ENCODE results near the gene DAD1. TPM values are rescaled to one million over a fixed set of nuclear protein-coding genes. Genes with fewer than 3 reads are reported as not detected.

The DAD1 gene
- total and polyA plus RNA-seq, 9 donors: 117 to 310 (median 143) TPM

DNA sequence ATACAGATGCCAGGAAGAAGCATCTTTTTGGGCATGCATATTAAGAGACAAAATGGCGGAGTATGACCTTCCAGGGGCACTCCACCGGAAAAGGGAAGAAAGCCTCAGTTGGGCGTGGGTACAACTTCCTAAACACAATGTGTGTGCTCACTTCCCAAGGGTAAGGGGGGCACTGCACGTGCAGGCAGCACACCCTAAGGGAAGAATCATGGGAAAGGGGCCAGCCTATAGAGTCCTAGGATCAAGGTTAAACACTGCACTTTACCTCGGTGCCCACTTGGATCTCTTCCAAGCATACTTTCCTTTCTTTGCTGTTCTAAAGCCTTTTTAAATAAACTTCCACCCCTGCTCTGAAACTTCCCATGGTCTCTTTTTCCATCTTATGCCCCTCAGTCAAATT is 40.3 kb upstream of the DAD1 start:
- H3K4me3 ChIP-seq: no peak overlapping the region
- intact Hi-C loops (cut with DNase I): no loop called here
- TF ChIP-seq, protein P1, sequence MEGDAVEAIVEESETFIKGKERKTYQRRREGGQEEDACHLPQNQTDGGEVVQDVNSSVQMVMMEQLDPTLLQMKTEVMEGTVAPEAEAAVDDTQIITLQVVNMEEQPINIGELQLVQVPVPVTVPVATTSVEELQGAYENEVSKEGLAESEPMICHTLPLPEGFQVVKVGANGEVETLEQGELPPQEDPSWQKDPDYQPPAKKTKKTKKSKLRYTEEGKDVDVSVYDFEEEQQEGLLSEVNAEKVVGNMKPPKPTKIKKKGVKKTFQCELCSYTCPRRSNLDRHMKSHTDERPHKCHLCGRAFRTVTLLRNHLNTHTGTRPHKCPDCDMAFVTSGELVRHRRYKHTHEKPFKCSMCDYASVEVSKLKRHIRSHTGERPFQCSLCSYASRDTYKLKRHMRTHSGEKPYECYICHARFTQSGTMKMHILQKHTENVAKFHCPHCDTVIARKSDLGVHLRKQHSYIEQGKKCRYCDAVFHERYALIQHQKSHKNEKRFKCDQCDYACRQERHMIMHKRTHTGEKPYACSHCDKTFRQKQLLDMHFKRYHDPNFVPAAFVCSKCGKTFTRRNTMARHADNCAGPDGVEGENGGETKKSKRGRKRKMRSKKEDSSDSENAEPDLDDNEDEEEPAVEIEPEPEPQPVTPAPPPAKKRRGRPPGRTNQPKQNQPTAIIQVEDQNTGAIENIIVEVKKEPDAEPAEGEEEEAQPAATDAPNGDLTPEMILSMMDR (IDR thresholded peaks at IDR 0.05): no peak
- TF ChIP-seq POLR2A (IDR thresholded peaks at IDR 0.05) (no peak), EP300 (IDR thresholded peaks at IDR 0.05) (no peak)
- H3K27ac ChIP-seq: no peak overlapping the region
- no peaks in the 10 kb centered on the region for H3K36me3 ChIP-seq
- DNase-seq: no peak
- H3K9me3 ChIP-seq: no peaks in the 10 kb centered on the region
- H3K4me1 ChIP-seq (ENCODE audit: insufficient read depth): no peaks in the 10 kb centered on the region
- no peaks in the 10 kb centered on the region for H3K27me3 ChIP-seq
- WGBS, 3 donors: 52 to 71% (median 56%) methylated on average over 5 of the region's 5 CpGs

DNA sequence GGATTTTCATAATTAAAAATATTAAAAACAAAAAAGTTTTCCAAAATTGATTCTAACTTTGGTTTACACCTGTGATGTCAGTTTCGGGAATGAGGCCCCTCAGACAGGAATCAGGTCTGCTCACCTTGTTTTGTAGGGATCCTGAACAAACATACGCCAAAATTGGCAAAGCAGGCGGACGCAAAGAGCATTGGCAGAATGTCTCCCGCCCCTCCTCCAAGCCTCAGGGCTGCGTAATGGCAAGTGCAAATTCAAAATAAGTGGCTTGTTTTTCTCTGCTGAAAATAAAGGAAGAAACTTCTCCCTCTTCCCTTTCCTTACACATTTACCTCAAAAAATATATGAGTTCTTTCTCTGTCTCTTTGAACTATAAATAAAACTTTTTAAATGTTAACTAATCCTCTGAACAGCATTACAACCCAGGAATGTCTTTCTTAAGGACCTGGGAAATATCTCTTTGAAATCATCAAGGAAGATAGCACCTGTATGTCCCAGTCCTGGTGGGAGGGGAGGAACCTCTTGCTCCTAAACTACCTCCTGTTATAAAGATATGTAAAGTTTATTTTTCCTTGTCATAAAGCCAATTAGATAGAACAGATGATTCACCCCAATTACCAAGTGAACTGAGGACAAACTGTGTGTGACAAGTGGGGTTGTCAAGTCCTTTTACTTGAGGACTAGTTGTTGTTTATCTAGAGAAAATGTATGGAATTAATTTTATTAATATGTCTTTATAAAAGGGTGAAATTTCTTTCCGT is 38.7 kb upstream of the DAD1 start:
- Histone ChIP-seq H3K4me3 (no peak overlapping the region), H3K36me3 (no peaks in the 10 kb centered on the region), H3K27me3 (no peaks in the 10 kb centered on the region), H3K27ac (no peak overlapping the region), H3K9me3 (no peaks in the 10 kb centered on the region), H3K4me1 (ENCODE audit: insufficient read depth) (no peaks in the 10 kb centered on the region)
- TF ChIP-seq POLR2A (IDR thresholded peaks at IDR 0.05) (no peak), EP300 (IDR thresholded peaks at IDR 0.05) (no peak)
- TF ChIP-seq, protein P1 (IDR thresholded peaks at IDR 0.05): no peak
- intact Hi-C loops (cut with DNase I): no loop called here
- DNase-seq: no peak
- WGBS, 3 donors: 59 to 80% (median 65%) methylated on average over 7 of the region's 7 CpGs

DNA sequence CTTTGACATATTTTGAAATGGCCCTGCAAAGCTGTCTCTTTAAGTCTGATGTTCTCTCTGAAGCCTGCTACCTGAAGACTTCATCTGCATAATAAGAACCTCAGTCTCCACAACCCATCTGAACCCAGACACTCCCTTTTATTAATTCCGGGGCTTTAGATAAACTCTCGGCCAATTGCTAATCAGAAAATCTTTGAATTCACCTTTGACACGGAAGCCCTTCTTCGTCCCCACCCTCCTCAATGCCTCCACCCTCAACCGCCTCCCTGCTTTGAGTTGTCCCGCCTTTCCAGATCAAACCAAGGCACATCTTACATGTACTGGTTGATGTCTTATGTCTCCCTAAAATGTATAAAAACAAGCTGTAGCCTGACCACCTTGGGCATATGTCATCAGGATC is 37.6 kb upstream of the DAD1 start:
- no peak overlapping the region for H3K4me3 ChIP-seq
- no peak overlapping the region for H3K27ac ChIP-seq
- DNase-seq: no peak
- whole genome bisulfite sequencing, 3 donors: 75 to 84% (median 79%) methylated on average over 6 of the region's 6 CpGs
- H3K36me3 ChIP-seq: no peaks in the 10 kb centered on the region
- intact Hi-C loops (cut with DNase I): no loop called here
- no peak for TF ChIP-seq EP300 (IDR thresholded peaks at IDR 0.05)
- TF ChIP-seq, protein P1 (IDR thresholded peaks at IDR 0.05): no peak
- TF ChIP-seq POLR2A (IDR thresholded peaks at IDR 0.05): no peak
- no peaks in the 10 kb centered on the region for H3K4me1 ChIP-seq (ENCODE audit: insufficient read depth)
- H3K27me3 ChIP-seq: no peaks in the 10 kb centered on the region
- no peaks in the 10 kb centered on the region for H3K9me3 ChIP-seq

DNA sequence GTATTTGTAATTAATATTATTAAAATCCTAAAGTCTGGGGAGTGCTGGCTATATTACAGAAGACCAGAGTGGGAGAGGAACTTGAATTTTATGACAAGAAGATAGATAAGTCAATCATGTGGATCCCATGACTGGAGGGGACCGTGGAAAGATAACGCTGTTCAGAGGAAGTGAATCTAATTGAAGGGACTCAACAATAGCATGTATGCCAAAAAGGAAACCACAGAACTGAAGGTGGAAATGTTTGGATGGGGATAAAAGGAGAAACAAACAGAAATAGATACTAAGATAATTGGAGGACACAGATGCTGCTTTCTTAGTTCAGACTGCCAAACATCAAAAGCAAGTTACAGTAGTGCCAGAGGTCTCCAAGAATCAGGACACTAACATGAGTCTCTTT is 34.0 kb upstream of the DAD1 start:
- Histone ChIP-seq H3K36me3 (no peaks in the 10 kb centered on the region), H3K27me3 (no peaks in the 10 kb centered on the region), H3K9me3 (no peaks in the 10 kb centered on the region), H3K4me1 (ENCODE audit: insufficient read depth) (no peaks in the 10 kb centered on the region), H3K27ac (no peak overlapping the region), H3K4me3 (no peak overlapping the region)
- DNase-seq: no peak
- TF ChIP-seq, protein P1 (IDR thresholded peaks at IDR 0.05): no peak
- TF ChIP-seq EP300 (IDR thresholded peaks at IDR 0.05) (no peak), POLR2A (IDR thresholded peaks at IDR 0.05) (no peak)
- intact Hi-C loops (cut with DNase I): no loop called here
- 9 to 24% (median 9%) methylated on average over 2 of the region's 2 CpGs for WGBS, 3 donors
